NB4 (cell line): ENCODE data around the gene ULBP1.

Experiments
- POLR2A ChIP-seq: IDR thresholded peaks from 2 replicates; pipeline ENCODE4 v1.6.1; 2011; ENCODE audit warnings: mild to moderate bottlenecking; ENCODE audit not compliant: insufficient read length; ENCODE audit errors: extremely low read depth
- TF ChIP-seq, protein P1 (sequence below): IDR thresholded peaks from one replicate; pipeline ENCODE4 v1.5.1; 2012; ENCODE audit warnings: low read depth, low read length
- TF ChIP-seq, protein P2 (sequence below): IDR thresholded peaks from 2 replicates; pipeline ENCODE4 v1.6.1; 2011; ENCODE audit warnings: low read depth, low read length

DNA sequence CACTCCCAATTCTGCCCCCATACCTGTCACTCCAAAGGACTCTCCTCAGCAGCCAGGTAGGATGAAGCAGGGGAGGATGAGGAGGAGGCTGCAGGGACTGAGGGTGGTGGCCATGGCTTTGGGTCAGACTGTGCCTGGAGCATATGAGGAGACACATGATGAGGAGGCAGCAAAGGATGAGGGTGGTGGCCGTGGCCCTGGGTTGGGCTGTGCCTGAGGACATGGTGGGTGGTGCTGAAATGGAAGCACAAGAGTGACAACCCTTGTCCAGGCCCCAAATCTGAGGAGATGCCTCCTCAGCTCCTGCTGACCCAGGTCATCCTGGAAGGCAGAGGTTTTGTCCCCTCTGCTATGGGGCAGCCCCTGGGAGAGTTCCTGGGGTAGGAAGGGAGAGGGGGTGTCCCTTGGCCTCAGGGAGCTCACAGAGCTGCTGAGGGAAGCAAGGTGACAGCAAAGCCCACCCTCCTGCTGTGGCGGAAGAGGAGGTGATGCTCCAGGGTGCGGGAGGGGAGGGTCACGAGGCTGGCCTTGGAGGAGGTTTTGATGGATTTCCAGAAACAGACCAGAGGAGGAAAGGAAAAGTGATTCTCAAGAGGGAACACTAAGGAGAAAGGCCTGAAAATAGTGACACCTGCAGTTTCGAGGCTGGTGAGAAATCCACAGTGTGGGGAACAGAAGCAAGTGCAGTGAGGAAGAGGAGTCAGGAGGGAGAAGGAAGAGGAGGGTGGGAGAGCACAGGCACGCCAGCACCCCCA lies 45.4 kb upstream of the ULBP1 start:
- TF ChIP-seq, protein P1, sequence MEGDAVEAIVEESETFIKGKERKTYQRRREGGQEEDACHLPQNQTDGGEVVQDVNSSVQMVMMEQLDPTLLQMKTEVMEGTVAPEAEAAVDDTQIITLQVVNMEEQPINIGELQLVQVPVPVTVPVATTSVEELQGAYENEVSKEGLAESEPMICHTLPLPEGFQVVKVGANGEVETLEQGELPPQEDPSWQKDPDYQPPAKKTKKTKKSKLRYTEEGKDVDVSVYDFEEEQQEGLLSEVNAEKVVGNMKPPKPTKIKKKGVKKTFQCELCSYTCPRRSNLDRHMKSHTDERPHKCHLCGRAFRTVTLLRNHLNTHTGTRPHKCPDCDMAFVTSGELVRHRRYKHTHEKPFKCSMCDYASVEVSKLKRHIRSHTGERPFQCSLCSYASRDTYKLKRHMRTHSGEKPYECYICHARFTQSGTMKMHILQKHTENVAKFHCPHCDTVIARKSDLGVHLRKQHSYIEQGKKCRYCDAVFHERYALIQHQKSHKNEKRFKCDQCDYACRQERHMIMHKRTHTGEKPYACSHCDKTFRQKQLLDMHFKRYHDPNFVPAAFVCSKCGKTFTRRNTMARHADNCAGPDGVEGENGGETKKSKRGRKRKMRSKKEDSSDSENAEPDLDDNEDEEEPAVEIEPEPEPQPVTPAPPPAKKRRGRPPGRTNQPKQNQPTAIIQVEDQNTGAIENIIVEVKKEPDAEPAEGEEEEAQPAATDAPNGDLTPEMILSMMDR, result no peak
- TF ChIP-seq POLR2A, result no peak
- TF ChIP-seq, protein P2, sequence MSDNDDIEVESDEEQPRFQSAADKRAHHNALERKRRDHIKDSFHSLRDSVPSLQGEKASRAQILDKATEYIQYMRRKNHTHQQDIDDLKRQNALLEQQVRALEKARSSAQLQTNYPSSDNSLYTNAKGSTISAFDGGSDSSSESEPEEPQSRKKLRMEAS, result no peak
